Iris pigment epithelial cell (primary cell): ENCODE results near the gene SPINK4.

Source experiments
- DNase-seq: peaks from one replicate; pipeline ENCODE4 v3.0.0-alpha.2; 2011; ENCODE audit warnings: low read depth

SPINK4 gene

GRCh38 chr9:33257276-33257675, 17.3 kb downstream of the SPINK4 start:
- no peak for DNase-seq

GRCh38 chr9:33260372-33260771, 20.4 kb downstream of the SPINK4 start:
- no peak for DNase-seq

GRCh38 chr9:33263131-33264002, 23.4 kb downstream of the SPINK4 start:
- DNase-seq, result peak; percentile 41

GRCh38 chr9:33264003-33264472, 24.1 kb downstream of the SPINK4 start:
- no peak for DNase-seq

- peak; percentile 99 for DNase-seq
Measured at GRCh38 chr9:33264473-33265177, 24.7 kb downstream of the SPINK4 start, which contains the start of the genes BAG1 and CHMP5. TSS of gene BAG1 (minus strand) at chr9:33264708. TSS of gene CHMP5 (plus strand) at chr9:33265049. CDS start at chr9:33265079, 30 bp downstream.

GRCh38 chr9:33265211-33265865, 25.4 kb downstream of the SPINK4 start:
- peak; percentile 23 for DNase-seq

- DNase-seq, result no peak
Measured at GRCh38 chr9:33267151-33267767, 27.3 kb downstream of the SPINK4 start.

GRCh38 chr9:33270146-33270545, 30.2 kb downstream of the SPINK4 start:
- no peak for DNase-seq

GRCh38 chr9:33272061-33272460, 32.1 kb downstream of the SPINK4 start:
- DNase-seq, result no peak

GRCh38 chr9:33273266-33273971, 33.5 kb downstream of the SPINK4 start:
- DNase-seq, result peak; percentile 18

GRCh38 chr9:33273972-33274328, 34.0 kb downstream of the SPINK4 start:
- peak; percentile 57 for DNase-seq

- DNase-seq, result no peak
Measured at GRCh38 chr9:33277484-33277883, 37.5 kb downstream of the SPINK4 start.

- DNase-seq, result no peak
Measured at GRCh38 chr9:33285502-33285901, 45.5 kb downstream of the SPINK4 start.

GRCh38 chr9:33287087-33287490, 47.1 kb downstream of the SPINK4 start:
- peak; percentile 76 for DNase-seq

- no peak for DNase-seq
Measured at GRCh38 chr9:33288235-33288634, 48.3 kb downstream of the SPINK4 start.

GRCh38 chr9:33288828-33289483, 49.0 kb downstream of the SPINK4 start:
- DNase-seq, result no peak

GRCh38 chr9:33289496-33289895, 49.5 kb downstream of the SPINK4 start:
- DNase-seq, result no peak

- no peak for DNase-seq
Measured at GRCh38 chr9:33289936-33290246, 49.9 kb downstream of the SPINK4 start.

- peak; percentile 99 for DNase-seq
Measured at GRCh38 chr9:33290247-33291030, 50.5 kb downstream of the SPINK4 start, which contains the start of gene NFX1. TSS of gene NFX1 (plus strand) at chr9:33290516. CDS start at chr9:33290573, 57 bp downstream.

GRCh38 chr9:33291031-33291397, 51.0 kb downstream of the SPINK4 start:
- no peak for DNase-seq
